COLO668 (cell line): ENCODE measurements around the gene DMXL2.
"Not testable (repeated sequence)": the region's sequence is repeated elsewhere in the genome, so short reads cannot be mapped to it uniquely, and the experiment has no call there.

Experiments used
- DNase-seq: peaks from one replicate; lab custom pipeline; 2025; ENCODE audit not compliant: unreplicated experiment; lab: John Stamatoyannopoulos, UW

DMXL2 gene

GRCh38 chr15:51497806-51498205 lies 124.8 kb downstream of the DMXL2 start:
- DNase-seq = no peak

GRCh38 chr15:51496246-51496645 lies 126.3 kb downstream of the DMXL2 start:
- no peak for DNase-seq

GRCh38 chr15:51494411-51495314 lies 127.9 kb downstream of the DMXL2 start:
- DNase-seq = no peak

GRCh38 chr15:51493892-51494291 lies 128.7 kb downstream of the DMXL2 start:
- no peak for DNase-seq

- no peak for DNase-seq
These were observed 130.0 kb downstream of the DMXL2 start for GRCh38 chr15:51492528-51492927.

- no peak for DNase-seq
These were observed 130.6 kb downstream of the DMXL2 start for GRCh38 chr15:51491941-51492340.

- no peak for DNase-seq
These were observed 137.8 kb downstream of the DMXL2 start for GRCh38 chr15:51484781-51485180.

- DNase-seq = no peak
These were observed 138.6 kb downstream of the DMXL2 start for GRCh38 chr15:51483985-51484384.

- DNase-seq = no peak
These were observed 139.1 kb downstream of the DMXL2 start for GRCh38 chr15:51483520-51483919.

GRCh38 chr15:51475736-51476135 lies 146.8 kb downstream of the DMXL2 start:
- DNase-seq = no peak

GRCh38 chr15:51470512-51470911 lies 152.1 kb downstream of the DMXL2 start:
- no peak for DNase-seq

GRCh38 chr15:51460796-51461195 lies 161.8 kb downstream of the DMXL2 start:
- DNase-seq = no peak

- no peak for DNase-seq
These were observed 172.6 kb downstream of the DMXL2 start for GRCh38 chr15:51450001-51450400.

- DNase-seq = no peak
These were observed 173.8 kb downstream of the DMXL2 start for GRCh38 chr15:51448622-51449399.

- no peak for DNase-seq
These were observed 174.5 kb downstream of the DMXL2 start for GRCh38 chr15:51447855-51448621.

- DNase-seq = not testable (repeated sequence)
These were observed 176.4 kb downstream of the DMXL2 start for GRCh38 chr15:51446029-51446744.

- DNase-seq = no peak
These were observed 177.8 kb downstream of the DMXL2 start for GRCh38 chr15:51444807-51445206.

- DNase-seq = no peak
These were observed 178.5 kb downstream of the DMXL2 start for GRCh38 chr15:51444112-51444511.

- no peak for DNase-seq
These were observed 179.2 kb downstream of the DMXL2 start for GRCh38 chr15:51443282-51443914.

- DNase-seq = no peak
These were observed 184.0 kb downstream of the DMXL2 start for GRCh38 chr15:51438526-51438925.
